VCaP (cell line): Measurements from ENCODE around the gene FRAT2.

Experiments used
- H3K27ac ChIP-seq: fragments of 450-650 bp; 2 replicates; pipeline ENCODE4 v1.5.1; 2017
- CTCF ChIP-seq: fragments of 450-650 bp; conservative IDR thresholded peaks from 2 replicates; pipeline ENCODE4 v1.5.1; 2017; ENCODE audit warnings: mild to moderate bottlenecking, moderate library complexity

The FRAT2 gene

DNA sequence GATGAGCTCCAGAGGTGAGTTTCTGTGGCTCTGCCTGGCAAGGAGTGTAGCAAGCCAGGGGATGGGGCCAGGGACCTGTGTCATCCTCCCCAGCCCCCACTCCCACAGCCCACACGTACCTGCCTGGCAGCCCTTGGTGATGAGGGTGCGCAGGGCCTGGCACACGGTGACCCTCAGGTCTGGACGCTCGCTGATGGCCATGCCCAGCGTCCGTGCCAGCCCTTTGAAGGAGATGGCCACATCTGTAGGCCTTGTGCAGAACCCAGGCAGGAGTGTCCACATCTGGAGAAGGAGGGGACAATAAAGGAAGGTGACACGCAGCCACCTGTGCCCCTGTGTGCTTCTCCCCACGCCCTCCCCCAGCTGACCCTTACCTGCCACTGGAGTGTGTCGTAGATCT is 38.9 kb upstream of the FRAT2 start:
- no peak for TF ChIP-seq CTCF
- no peak overlapping the region for H3K27ac ChIP-seq

- TF ChIP-seq CTCF: no peak
- H3K27ac ChIP-seq: no peak overlapping the region
Measured at GRCh38 chr10:97372233-97372875, 37.8 kb upstream of the FRAT2 start.

DNA sequence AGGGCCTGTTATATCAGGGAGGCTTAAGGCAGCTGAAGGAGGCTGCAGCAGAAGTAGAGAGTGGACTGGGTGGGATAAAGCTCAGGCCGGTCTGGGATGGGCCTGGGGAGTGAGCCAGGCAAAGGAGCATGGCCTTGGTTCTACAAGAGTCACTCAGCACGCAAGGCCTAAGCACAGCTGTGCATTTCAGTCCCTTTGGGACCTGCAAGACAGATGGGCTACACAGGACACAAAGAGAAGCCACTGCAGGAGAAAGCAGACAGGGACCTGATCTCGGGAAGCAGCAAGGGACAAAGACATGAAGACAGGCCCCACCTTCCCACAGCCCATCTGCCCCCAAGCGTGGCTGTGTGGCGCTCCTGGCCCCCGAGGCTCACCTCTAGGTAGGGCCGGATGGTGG is 37.2 kb upstream of the FRAT2 start:
- no peak for TF ChIP-seq CTCF
- H3K27ac ChIP-seq: no peak overlapping the region

DNA sequence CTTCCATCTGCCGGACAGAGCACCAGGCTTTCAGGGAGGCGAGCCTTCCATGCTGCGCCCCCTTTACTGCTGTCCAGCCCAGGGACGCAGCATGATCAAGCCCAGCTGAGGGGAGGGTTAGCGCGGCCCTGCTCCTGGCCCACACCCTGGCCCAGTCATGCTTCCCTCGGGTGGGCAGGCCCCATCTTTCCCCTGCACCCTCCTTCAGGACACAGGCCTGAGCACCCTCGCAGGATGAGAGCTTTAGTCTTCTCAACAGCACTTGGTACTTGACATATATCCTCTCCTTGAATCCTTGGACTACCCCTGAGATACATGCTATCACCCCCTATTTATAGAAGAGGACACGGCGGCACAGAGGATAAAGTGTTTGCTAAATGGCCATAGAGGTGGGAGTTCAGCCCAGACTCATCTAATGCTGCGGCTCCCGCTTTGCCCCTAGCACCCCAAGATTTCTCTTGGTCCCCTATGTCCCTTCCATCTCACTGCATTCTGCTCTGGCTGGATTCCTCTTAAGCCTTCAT is 32.7 kb upstream of the FRAT2 start:
- no peak for TF ChIP-seq CTCF
- no peak overlapping the region for H3K27ac ChIP-seq

GRCh38 chr10:97366572-97366971 is 32.0 kb upstream of the FRAT2 start:
- no peak for TF ChIP-seq CTCF
- no peak overlapping the region for H3K27ac ChIP-seq

DNA sequence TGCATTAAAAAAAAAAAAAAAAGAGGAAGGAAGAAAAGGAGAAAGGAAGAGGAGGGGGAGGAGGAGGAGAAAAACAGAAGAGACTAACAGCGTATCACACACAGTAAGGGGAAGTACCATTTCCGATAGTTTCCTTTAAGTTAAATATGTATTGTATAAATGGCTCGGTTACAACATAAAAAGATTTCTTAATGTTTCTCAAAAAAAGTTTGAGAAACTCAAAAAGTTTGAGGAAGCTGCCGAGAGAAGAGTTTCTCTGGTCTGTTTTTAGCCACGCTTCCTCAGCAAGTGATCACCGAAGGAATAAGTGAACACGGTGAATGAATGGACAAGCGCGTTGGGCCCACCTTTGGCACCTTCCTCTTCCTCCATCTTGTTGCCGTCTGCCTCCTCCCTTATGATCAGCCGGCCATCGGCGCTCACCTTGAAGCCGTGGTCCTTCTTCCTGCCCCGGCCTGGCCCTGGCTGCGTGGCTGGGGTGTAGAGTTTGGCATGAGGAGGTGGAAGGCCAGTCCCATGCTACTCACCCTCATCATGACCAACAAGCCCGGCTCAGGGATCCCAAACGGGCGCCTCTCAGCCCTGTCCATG is 31.3 kb upstream of the FRAT2 start:
- no peak overlapping the region for H3K27ac ChIP-seq
- TF ChIP-seq CTCF: no peak

- H3K27ac ChIP-seq: no peak overlapping the region
- no peak for TF ChIP-seq CTCF
Measured at GRCh38 chr10:97363071-97363470, 28.5 kb upstream of the FRAT2 start.
